OCI-LY1 (cell line): ENCODE results near the gene CDH8.

Experiments used
- H2AFZ ChIP-seq: fragments of 200-600 bp; sonication (generic), shearing (Covaris generic); 2 replicates; pipeline ENCODE4 v1.6.0; 2014; ENCODE audit warnings: antibody characterized with exemption, mild to moderate bottlenecking, low read length
- H3F3A ChIP-seq: fragments of 200-600 bp; sonication (generic), shearing (Covaris generic); 2 replicates; pipeline ENCODE4 v1.6.0; 2014; ENCODE audit warnings: mild to moderate bottlenecking, antibody characterized with exemption, low read length, moderate library complexity; ENCODE audit not compliant: insufficient read depth
- H3K27ac ChIP-seq: fragments of 200-600 bp; sonication (generic); 2 replicates; pipeline ENCODE4 v1.5.1; 2014; ENCODE audit warnings: low read length, mixed run types, mild to moderate bottlenecking, low read depth; ENCODE audit not compliant: poor library complexity, severe bottlenecking
- H3K27me3 ChIP-seq: fragments of 200-600 bp; sonication (generic); 2 replicates; pipeline ENCODE4 v1.6.0; 2014; ENCODE audit warnings: antibody characterized with exemption, mild to moderate bottlenecking, low read length, moderate library complexity; ENCODE audit not compliant: insufficient read depth
- H3K36me3 ChIP-seq: fragments of 200-600 bp; sonication (generic); 2 replicates; pipeline ENCODE4 v1.6.1; 2014; ENCODE audit warnings: mild to moderate bottlenecking, antibody characterized with exemption, low read length, moderate library complexity, mixed read lengths; ENCODE audit not compliant: insufficient read depth
- H3K4me1 ChIP-seq: fragments of 200-600 bp; sonication (generic); 2 replicates; pipeline ENCODE4 v1.5.1; 2014; ENCODE audit warnings: mild to moderate bottlenecking, low read length, moderate library complexity; ENCODE audit not compliant: insufficient read depth, severe bottlenecking
- H3K4me2 ChIP-seq: fragments of 200-600 bp; sonication (generic), shearing (Covaris generic); 2 replicates; pipeline ENCODE4 v1.6.1; 2014; ENCODE audit warnings: low read length
- H3K4me3 ChIP-seq: fragments of 200-600 bp; sonication (generic); 2 replicates; pipeline ENCODE4 v1.5.1; 2014; ENCODE audit warnings: low read length, low read depth, mild to moderate bottlenecking, mixed read lengths; ENCODE audit not compliant: poor library complexity, severe bottlenecking
- H3K79me2 ChIP-seq: fragments of 200-600 bp; shearing (Covaris generic); 2 replicates; pipeline ENCODE4 v1.6.1; 2016; ENCODE audit warnings: mixed run types, low read length, mixed read lengths; ENCODE audit not compliant: insufficient read depth
- H3K9ac ChIP-seq: fragments of 200-600 bp; sonication (generic), shearing (Covaris generic); 2 replicates; pipeline ENCODE4 v1.6.1; 2014; ENCODE audit warnings: mild to moderate bottlenecking, low read length, mixed read lengths
- H3K9me2 ChIP-seq: fragments of 200-600 bp; sonication (generic), shearing (Covaris generic); 2 replicates; pipeline ENCODE4 v1.6.1; 2014; ENCODE audit warnings: low read depth, mild to moderate bottlenecking, low read length, mixed read lengths
- H3K9me3 ChIP-seq: fragments of 200-600 bp; shearing (Covaris generic); 2 replicates; pipeline ENCODE4 v1.6.1; 2014; ENCODE audit warnings: low read length, mixed read lengths
- H4K20me1 ChIP-seq: fragments of 200-600 bp; sonication (generic), shearing (Covaris generic); 2 replicates; pipeline ENCODE4 v1.6.0; 2016; ENCODE audit warnings: mild to moderate bottlenecking, low read length; ENCODE audit not compliant: insufficient read depth
- CTCF ChIP-seq: fragments of 200-600 bp; sonication (generic), shearing (Covaris generic); IDR thresholded peaks from 2 replicates; pipeline ENCODE4 v1.5.1; 2017; ENCODE audit warnings: mild to moderate bottlenecking, antibody characterized with exemption, low read length, moderate library complexity, mixed read lengths
- EZH2 ChIP-seq: fragments of 200-600 bp; sonication (generic), shearing (Covaris generic); IDR thresholded peaks from 2 replicates; pipeline ENCODE4 v1.8.0; 2017; ENCODE audit warnings: borderline replicate concordance, mixed run types, mild to moderate bottlenecking, antibody characterized with exemption, low read length, moderate library complexity, mixed read lengths

Gene CDH8

DNA sequence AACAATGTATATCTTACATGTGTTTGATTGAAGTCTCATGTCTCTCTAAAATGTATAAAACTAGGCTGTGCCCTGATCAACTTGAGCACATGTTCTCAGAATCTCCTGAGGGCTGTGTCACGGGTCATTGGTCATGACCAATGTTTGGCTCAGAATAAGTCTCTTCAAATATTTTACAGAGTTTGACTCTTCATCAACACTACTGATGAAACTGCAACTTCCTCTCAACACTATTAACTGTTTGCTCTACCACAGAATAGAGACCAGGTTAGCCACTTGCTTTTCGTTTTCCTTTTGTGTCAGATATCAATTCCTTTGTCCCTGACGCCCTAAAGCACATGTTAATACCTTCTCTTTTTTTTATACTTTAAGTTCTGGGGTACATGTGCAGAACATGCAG lies 358.1 kb downstream of the CDH8 start:
- H3K79me2 ChIP-seq, result no peaks in the 10 kb centered on the region
- no peak overlapping the region for H3K4me3 ChIP-seq
- H3K9ac ChIP-seq, result no peak overlapping the region
- H3K27ac ChIP-seq, result no peak overlapping the region
- H3F3A ChIP-seq, result no peaks in the 10 kb centered on the region
- no peaks in the 10 kb centered on the region for H3K4me1 ChIP-seq
- no peaks in the 10 kb centered on the region for H3K9me2 ChIP-seq
- TF ChIP-seq CTCF (no peak), EZH2 (no peak)
- H3K9me3 ChIP-seq, result no peaks in the 10 kb centered on the region
- no peak overlapping the region for H3K4me2 ChIP-seq
- no peaks in the 10 kb centered on the region for H4K20me1 ChIP-seq
- H3K27me3 ChIP-seq, result no peaks in the 10 kb centered on the region
- H3K36me3 ChIP-seq, result no peaks in the 10 kb centered on the region
- no peak overlapping the region for H2AFZ ChIP-seq

GRCh38 chr16:61677776-61678175 lies 358.5 kb downstream of the CDH8 start:
- H3K4me1 ChIP-seq, result no peaks in the 10 kb centered on the region
- no peaks in the 10 kb centered on the region for H3F3A ChIP-seq
- no peak overlapping the region for H3K27ac ChIP-seq
- no peaks in the 10 kb centered on the region for H4K20me1 ChIP-seq
- no peak overlapping the region for H3K4me3 ChIP-seq
- H3K27me3 ChIP-seq, result no peaks in the 10 kb centered on the region
- H2AFZ ChIP-seq, result no peak overlapping the region
- H3K36me3 ChIP-seq, result no peaks in the 10 kb centered on the region
- no peak overlapping the region for H3K9ac ChIP-seq
- H3K9me3 ChIP-seq, result no peaks in the 10 kb centered on the region
- H3K4me2 ChIP-seq, result no peak overlapping the region
- TF ChIP-seq CTCF (no peak), EZH2 (no peak)
- no peaks in the 10 kb centered on the region for H3K9me2 ChIP-seq
- no peaks in the 10 kb centered on the region for H3K79me2 ChIP-seq

DNA sequence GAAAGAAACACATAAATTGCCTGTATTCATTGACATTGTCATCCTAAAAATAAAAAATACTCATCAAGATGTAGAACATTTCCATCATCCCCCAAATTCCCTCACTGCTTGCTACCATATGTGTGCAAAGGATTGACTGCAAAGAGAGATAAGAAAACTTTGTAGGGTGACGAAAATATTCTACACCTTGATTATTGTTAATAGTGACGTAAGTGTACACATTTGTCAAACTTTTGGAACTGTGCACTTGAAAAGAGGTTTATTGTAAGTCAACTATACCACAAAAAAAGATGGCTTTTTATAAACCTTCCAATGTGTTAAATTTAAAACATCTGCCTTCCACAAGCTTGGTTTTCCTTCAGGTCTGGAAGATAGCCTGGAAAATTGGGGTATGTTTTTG lies 359.5 kb downstream of the CDH8 start:
- Histone ChIP-seq H3K9me2 (no peaks in the 10 kb centered on the region), H4K20me1 (no peaks in the 10 kb centered on the region), H3K27me3 (no peaks in the 10 kb centered on the region), H3K4me2 (no peak overlapping the region), H3K9me3 (no peaks in the 10 kb centered on the region), H3K27ac (no peak overlapping the region), H3K79me2 (no peaks in the 10 kb centered on the region), H3K4me1 (no peaks in the 10 kb centered on the region), H3K36me3 (no peaks in the 10 kb centered on the region), H3K4me3 (no peak overlapping the region), H3F3A (no peaks in the 10 kb centered on the region), H2AFZ (no peak overlapping the region), H3K9ac (no peak overlapping the region)
- no peak for TF ChIP-seq CTCF
